B cell (primary cell): ENCODE data around the gene JARID2. TPM values are rescaled to one million over a fixed set of nuclear protein-coding genes. Genes with fewer than 3 reads are reported as not detected.

Source experiments
- ATAC-seq: fragments of 200-7000 bp; cut with Tn5 transposase; one replicate; pipeline ENCODE4 v1.10.0; 2021; ENCODE audit warnings: low read depth, mild to moderate bottlenecking, moderate number of reproducible peaks, moderate library complexity
- CTCF ChIA-PET: fragments of 350-600 bp; sonication (Branson Sonifier 250); formaldehyde crosslinking; loops from one replicate; lab custom pipeline; 2021; ENCODE audit warnings: antibody characterized with exemption, inconsistent platforms; lab: Charles Lee
- POLR2A ChIA-PET: fragments of 350-600 bp; sonication (Branson Sonifier 250); formaldehyde crosslinking; loops from one replicate; lab custom pipeline; 2021; ENCODE audit warnings: antibody characterized with exemption; lab: Charles Lee
- DNase-seq: peaks from one replicate; pipeline ENCODE4 v3.0.0; 2013
- H2AFZ ChIP-seq: 2 replicates; pipeline ENCODE4 v1.6.1; 2012; ENCODE audit warnings: mild to moderate bottlenecking, low read depth, low read length; ENCODE audit not compliant: insufficient read depth, poor library complexity, severe bottlenecking
- H3K27ac ChIP-seq, 2 donors: 1 replicate in 1 of 2; 2 replicates in 1 of 2; pipeline ENCODE4 v1.5.1; 2012 to 2013; ENCODE audit warnings: low read length in 2 of 2, mild to moderate bottlenecking in 2 of 2, moderate library complexity in 1 of 2
- H3K27me3 ChIP-seq, 4 experiments: fragments of 200-600 bp in 1 of 4; sonication (generic) in 1 of 4; replicated peaks in 1 of 4; 1 replicate in 2 of 4; 2 replicates in 2 of 4; pipeline versions ENCODE4 v1.6.1 to v1.7.0; 2013 to 2016; ENCODE audit warnings: low read length in 3 of 4, mild to moderate bottlenecking in 2 of 4, mixed read lengths in 1 of 4, moderate library complexity in 1 of 4; ENCODE audit not compliant: insufficient read depth in 4 of 4, control insufficient read depth in 3 of 4; ENCODE audit errors: control extremely low read depth in 1 of 4
- H3K36me3 ChIP-seq, 2 experiments: replicated peaks in 1 of 2; 1 replicate in 1 of 2; 2 replicates in 1 of 2; pipeline versions ENCODE4 v1.6.1 to v1.7.1; 2013; ENCODE audit warnings: low read length in 1 of 2; ENCODE audit not compliant: insufficient read depth in 2 of 2, control insufficient read depth in 1 of 2; ENCODE audit errors: control extremely low read depth in 1 of 2, extremely low read depth in 1 of 2
- H3K4me1 ChIP-seq, 2 donors: fragments of 200-600 bp in 1 of 2; sonication (generic) in 1 of 2; 1 replicate in 1 of 2; 2 replicates in 1 of 2; pipeline versions ENCODE4 v1.5.1 to v1.6.1; 2013 to 2017; ENCODE audit warnings: low read length in 2 of 2; ENCODE audit not compliant: control insufficient read depth in 2 of 2, insufficient read depth in 2 of 2
- H3K4me2 ChIP-seq: replicated peaks from 2 replicates; pipeline ENCODE3; 2012; ENCODE audit warnings: mild to moderate bottlenecking, low read depth, low read length; ENCODE audit not compliant: poor library complexity, severe bottlenecking
- H3K4me3 ChIP-seq, 5 experiments: fragments of 200-600 bp in 1 of 5; sonication (generic) in 1 of 5; 1 replicate in 3 of 5; 2 replicates in 2 of 5; pipeline versions ENCODE4 v1.5.1 to v1.7.0; 2011 to 2016; ENCODE audit warnings: low read length in 4 of 5, mild to moderate bottlenecking in 4 of 5, low read depth in 2 of 5, control low read depth in 1 of 5, moderate library complexity in 1 of 5; ENCODE audit not compliant: insufficient read depth in 1 of 5; ENCODE audit errors: control extremely low read depth in 1 of 5, extremely low read depth in 1 of 5
- H3K79me2 ChIP-seq: fragments of 200-600 bp; sonication (generic); one replicate; pipeline ENCODE4 v1.6.0; 2016; ENCODE audit warnings: low read length; ENCODE audit not compliant: control insufficient read depth, insufficient read depth
- H3K9ac ChIP-seq: fragments of 200-600 bp; sonication (generic); 2 replicates; pipeline ENCODE4 v1.6.1; 2017; ENCODE audit warnings: mild to moderate bottlenecking, low read length, moderate library complexity
- H3K9me3 ChIP-seq, 3 donors: one replicate each; pipeline versions ENCODE4 v1.6.1 to v1.7.1; 2013; ENCODE audit warnings: low read length in 2 of 3; ENCODE audit not compliant: control insufficient read depth in 2 of 3, insufficient read depth in 1 of 3; ENCODE audit errors: control extremely low read depth in 1 of 3
- H4K20me1 ChIP-seq: 2 replicates; pipeline ENCODE4 v1.6.0; 2012; ENCODE audit warnings: mild to moderate bottlenecking, low read length; ENCODE audit not compliant: insufficient read depth, control insufficient read depth, poor library complexity, severe bottlenecking
- H3K27ac Mint-ChIP-seq: one replicate; pipeline ENCODE4 v1.8.0; 2021; ENCODE audit warnings: mixed read lengths
- H3K27me3 Mint-ChIP-seq: one replicate; pipeline ENCODE4 v1.8.0; 2021; ENCODE audit warnings: mixed read lengths
- H3K4me1 Mint-ChIP-seq: one replicate; pipeline ENCODE4 v1.8.0; 2021; ENCODE audit warnings: mixed read lengths
- H3K4me3 Mint-ChIP-seq: one replicate; pipeline ENCODE4 v1.8.0; 2021; ENCODE audit warnings: mixed read lengths
- H3K9me3 Mint-ChIP-seq: one replicate; pipeline ENCODE4 v1.8.0; 2022; ENCODE audit warnings: mixed read lengths; ENCODE audit not compliant: insufficient read depth
- EZH2 ChIP-seq: IDR thresholded peaks from 2 replicates; pipeline ENCODE4 v1.6.1; 2012; ENCODE audit warnings: borderline replicate concordance, low read depth, mild to moderate bottlenecking, moderate library complexity, low read length; ENCODE audit not compliant: insufficient read depth, poor library complexity, severe bottlenecking
- WGBS: methylation state at CpG from one replicate; pipeline ENCODE4 v1.1.5; 2013; ENCODE audit warnings: missing lambda C conversion rate; ENCODE audit not compliant: insufficient coverage; 5-methylcytosine and 5-hydroxymethylcytosine counted together
- intact Hi-C: fragments of 100-400 bp; cut with micrococcal nuclease; formaldehyde crosslinking; loops from one replicate; pipeline ENCODE4 v1.10.0; 2022
- polyA plus RNA-seq: library from polyadenylated mRNA; depleted of rRNA; stranded (reverse); fragments of >200 nt; gene quantifications from 2 replicates; pipeline ENCODE4 v1.2.3, GENCODE V29; 2012
- total RNA-seq, 2 donors: library from RNA; stranded (reverse); fragments of 120-200 nt in 1 of 2; gene quantifications; 1 replicate in 1 of 2; 2 replicates in 1 of 2; pipeline versions ENCODE4 v1.2.3 to v1.2.4, GENCODE V29; 2013 to 2022
- TF ChIP-seq, protein P1 (sequence below): fragments of 200-600 bp; IDR thresholded peaks from one replicate; pipeline ENCODE4 v1.8.0; 2022; ENCODE audit warnings: antibody characterized with exemption, mild to moderate bottlenecking

JARID2 gene
- total and polyA plus RNA-seq, 2 donors (not counting 1 experiment from before 2014, with no cell fraction given) = 11.0 to 58.1 TPM

DNA sequence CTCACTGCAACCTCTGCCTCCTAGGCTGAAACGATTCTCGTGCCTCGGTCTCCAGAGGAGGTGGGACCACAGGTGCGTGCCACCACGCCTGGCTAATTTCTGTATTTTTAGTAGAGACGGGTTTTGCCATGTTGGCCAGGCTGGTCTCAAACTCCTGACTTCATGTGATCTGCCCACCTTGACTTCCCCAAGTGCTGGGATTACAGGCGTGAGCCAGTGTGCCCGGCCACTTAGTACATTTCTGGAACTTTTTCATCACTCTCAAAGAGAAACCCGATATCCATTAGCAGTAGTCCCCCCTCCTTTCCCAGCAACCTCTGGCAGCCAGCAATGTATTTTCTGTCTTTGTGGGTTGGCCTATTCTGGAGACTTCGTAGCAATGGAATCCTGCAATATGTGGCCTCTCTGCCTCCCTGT is 109.8 kb downstream of the JARID2 start:
- ChIA-PET CTCF (interaction anchor here (0.6 to 1.6 kb wide), 3 partner anchors 13 to 253 kb away, joined by 3 to 5 read pairs (median 3); no protein-coding TSS in a partner anchor), POLR2A (no interaction called here)
- Histone ChIP-seq H3K9ac (no peak overlapping the region), H2AFZ (no peak overlapping the region), H3K4me3 (no peak overlapping the region), H3K79me2 (peaks cover 100% of the 10 kb centered on the region), H4K20me1 (peaks cover 88% of the 10 kb centered on the region), H3K9me3 (no peaks in the 10 kb centered on the region), H3K36me3 (peaks cover 0 to 3% of the 10 kb centered on the region in 2 experiments), H3K27me3 (no peaks in the 10 kb centered on the region), H3K27ac (no peak overlapping the region), H3K4me2 (peak overlapping the region; percentile 5), H3K4me1 (peaks cover 36 to 43% of the 10 kb centered on the region in 2 donors)
- Mint-ChIP-seq H3K27me3 (no peaks in the 10 kb centered on the region), H3K4me3 (no peak overlapping the region), H3K4me1 (peaks cover 69% of the 10 kb centered on the region), H3K27ac (no peak overlapping the region), H3K9me3 (no peaks in the 10 kb centered on the region)
- intact Hi-C loops = loop anchor here (2.0 kb wide), 1 partner anchor 15 kb away; no protein-coding TSS in a partner anchor
- no peak for DNase-seq
- WGBS = 59% methylated on average over 8 of the region's 10 CpGs
- no peak for ATAC-seq
- no peak for TF ChIP-seq EZH2
- TF ChIP-seq, protein P1, sequence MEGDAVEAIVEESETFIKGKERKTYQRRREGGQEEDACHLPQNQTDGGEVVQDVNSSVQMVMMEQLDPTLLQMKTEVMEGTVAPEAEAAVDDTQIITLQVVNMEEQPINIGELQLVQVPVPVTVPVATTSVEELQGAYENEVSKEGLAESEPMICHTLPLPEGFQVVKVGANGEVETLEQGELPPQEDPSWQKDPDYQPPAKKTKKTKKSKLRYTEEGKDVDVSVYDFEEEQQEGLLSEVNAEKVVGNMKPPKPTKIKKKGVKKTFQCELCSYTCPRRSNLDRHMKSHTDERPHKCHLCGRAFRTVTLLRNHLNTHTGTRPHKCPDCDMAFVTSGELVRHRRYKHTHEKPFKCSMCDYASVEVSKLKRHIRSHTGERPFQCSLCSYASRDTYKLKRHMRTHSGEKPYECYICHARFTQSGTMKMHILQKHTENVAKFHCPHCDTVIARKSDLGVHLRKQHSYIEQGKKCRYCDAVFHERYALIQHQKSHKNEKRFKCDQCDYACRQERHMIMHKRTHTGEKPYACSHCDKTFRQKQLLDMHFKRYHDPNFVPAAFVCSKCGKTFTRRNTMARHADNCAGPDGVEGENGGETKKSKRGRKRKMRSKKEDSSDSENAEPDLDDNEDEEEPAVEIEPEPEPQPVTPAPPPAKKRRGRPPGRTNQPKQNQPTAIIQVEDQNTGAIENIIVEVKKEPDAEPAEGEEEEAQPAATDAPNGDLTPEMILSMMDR = no peak

DNA sequence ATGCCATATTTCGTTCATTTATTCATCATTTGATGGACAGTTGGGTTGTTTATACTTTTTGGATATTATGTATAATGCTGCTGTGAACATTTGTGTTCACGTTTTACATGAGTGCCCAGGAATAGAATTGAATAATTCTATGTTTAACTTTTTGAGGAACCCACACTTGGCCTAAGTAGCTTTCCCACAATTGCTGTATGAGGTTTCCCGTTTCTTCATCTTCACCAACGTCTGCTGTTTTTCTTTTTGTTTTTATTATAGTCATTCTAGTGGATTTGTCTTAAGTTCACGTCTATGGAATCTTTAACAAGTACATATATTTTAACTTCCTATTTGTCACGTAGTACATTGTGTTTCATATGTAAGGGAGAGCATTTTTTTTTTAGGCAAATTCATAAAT is 110.3 kb downstream of the JARID2 start:
- ChIA-PET CTCF (interaction anchor here (0.6 to 1.6 kb wide), 2 partner anchors 13 to 254 kb away, joined by 3 read pairs; no protein-coding TSS in a partner anchor), POLR2A (no interaction called here)
- H3K27me3 ChIP-seq = no peaks in the 10 kb centered on the region
- H3K9me3 ChIP-seq = no peaks in the 10 kb centered on the region
- H3K9me3 Mint-ChIP-seq = no peaks in the 10 kb centered on the region
- no peak overlapping the region for H3K4me3 Mint-ChIP-seq
- no peak overlapping the region for H3K27ac ChIP-seq
- no CpG with 5 or more reads among the region's 6 CpGs for WGBS
- TF ChIP-seq EZH2 = no peak
- TF ChIP-seq, protein P1 = no peak
- peaks cover 36 to 43% of the 10 kb centered on the region in 2 donors for H3K4me1 ChIP-seq
- H3K4me2 ChIP-seq = peak overlapping the region; percentile 5
- no peak overlapping the region for H3K4me3 ChIP-seq
- H3K27me3 Mint-ChIP-seq = no peaks in the 10 kb centered on the region
- peaks cover 69% of the 10 kb centered on the region for H3K4me1 Mint-ChIP-seq
- H2AFZ ChIP-seq = no peak overlapping the region
- H3K27ac Mint-ChIP-seq = no peak overlapping the region
- intact Hi-C loops = no loop called here
- H3K36me3 ChIP-seq = peaks cover 0 to 3% of the 10 kb centered on the region in 2 experiments
- DNase-seq (no peak), ATAC-seq (no peak)
- no peak overlapping the region for H3K9ac ChIP-seq
- H4K20me1 ChIP-seq = peaks cover 90% of the 10 kb centered on the region
- H3K79me2 ChIP-seq = peaks cover 100% of the 10 kb centered on the region
